ENCODE measurements around the gene CD79A. TPM values are rescaled to one million over a fixed set of nuclear protein-coding genes. Genes with fewer than 3 reads are reported as not detected.

CD79A gene
- total RNA-seq, 1 experiment from 2014 or later = 0.69 TPM

DNA sequence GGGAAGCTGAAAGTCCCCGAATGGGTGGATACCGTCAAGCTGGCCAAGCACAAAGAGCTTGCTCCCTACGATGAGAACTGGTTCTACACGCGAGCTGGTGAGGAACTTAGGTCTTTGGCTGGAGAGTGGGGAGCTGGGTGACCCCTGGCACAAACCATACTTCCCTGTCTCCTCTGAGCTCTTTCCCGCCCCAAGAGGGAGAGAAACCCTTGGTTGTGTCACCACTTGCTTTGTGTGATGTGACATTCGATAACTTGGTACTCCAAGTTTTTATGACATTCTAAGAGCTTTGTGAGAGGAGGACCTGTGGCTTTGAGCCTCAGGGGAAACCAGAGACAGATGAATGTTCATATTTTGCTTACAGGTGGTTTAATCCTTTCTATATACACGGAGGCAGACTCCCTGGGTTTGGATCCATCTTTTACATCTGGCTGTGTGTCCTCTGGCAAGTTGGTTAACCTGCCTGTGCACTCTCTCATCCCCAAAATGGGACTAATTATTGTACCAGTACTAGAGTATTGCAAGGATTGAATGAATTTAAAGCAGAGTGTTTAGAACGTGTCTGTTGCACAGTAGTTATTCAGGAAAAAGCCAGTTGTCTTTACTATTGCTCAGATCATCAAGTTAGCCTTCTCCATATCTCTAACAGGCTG, 15.8 kb upstream of the CD79A start:
- CTCF ChIA-PET = no interaction called here
- Histone ChIP-seq H3K9ac (ENCODE audit: low read length) (peak overlapping the region; percentile 96), H3K4me1 (ENCODE audit: control insufficient read depth in 1 of 2, insufficient read depth in 2 of 2, low read length in 2 of 2) (peaks cover 26 to 55% of the 10 kb centered on the region in 2 experiments), H3K36me3 (ENCODE audit: control insufficient read depth in 1 of 2, insufficient read depth in 2 of 2, low read length in 2 of 2) (peaks cover 50 to 56% of the 10 kb centered on the region in 2 experiments), H3K79me2 (ENCODE audit: insufficient read depth, low read length) (peaks cover 60% of the 10 kb centered on the region), H3K9me3 (ENCODE audit: control insufficient read depth in 1 of 2, insufficient read depth in 1 of 2, low read depth in 1 of 2, low read length in 2 of 2) (no peaks in the 10 kb centered on the region), H3K27ac (ENCODE audit: low read depth, low read length) (peak overlapping the region; percentile 99), H3K9me2 (ENCODE audit: insufficient read depth) (no peaks in the 10 kb centered on the region), H4K20me1 (ENCODE audit: insufficient read depth) (peaks cover 27% of the 10 kb centered on the region; the same call in 1 of the 2 replicates), H2AFZ (ENCODE audit: low read depth, low read length, poor library complexity, severe bottlenecking) (no peak overlapping the region), H3K4me2 (ENCODE audit: low read length) (peak overlapping the region; percentile 88), H3K27me3 (ENCODE audit: insufficient read depth, low read length) (no peaks in the 10 kb centered on the region), H3K4me3 (replicated peaks in 1 of 2; ENCODE audit: low read depth in 1 of 2, low read length in 2 of 2) (peak overlapping the region; percentile 73 to 100)
- RAD21 ChIA-PET (ENCODE audit: low non-redundant PET in 1 of 2, low total read pairs in 2 of 2, uncharacterized antibody in 2 of 2, unreplicated experiment in 2 of 2) = no interaction called here
- no peak for ATAC-seq
- TSS peak; percentile 52 for BruUV-seq (replicated peaks)
- no peak for DNase-seq (ENCODE audit: low read depth, low spot score)
- intact Hi-C loops (cut with micrococcal nuclease) = no loop called here
- no peak for TF ChIP-seq CBX3 (IDR thresholded peaks at IDR 0.05; ENCODE audit: low read depth)
- no peak for TF ChIP-seq CEBPB (IDR thresholded peaks at IDR 0.05; ENCODE audit: low read depth)
- TF ChIP-seq YY1 (IDR thresholded peaks at IDR 0.05; ENCODE audit: extremely low read depth, insufficient replicate concordance, low read depth, low read length) = no peak
- TF ChIP-seq, protein P1, sequence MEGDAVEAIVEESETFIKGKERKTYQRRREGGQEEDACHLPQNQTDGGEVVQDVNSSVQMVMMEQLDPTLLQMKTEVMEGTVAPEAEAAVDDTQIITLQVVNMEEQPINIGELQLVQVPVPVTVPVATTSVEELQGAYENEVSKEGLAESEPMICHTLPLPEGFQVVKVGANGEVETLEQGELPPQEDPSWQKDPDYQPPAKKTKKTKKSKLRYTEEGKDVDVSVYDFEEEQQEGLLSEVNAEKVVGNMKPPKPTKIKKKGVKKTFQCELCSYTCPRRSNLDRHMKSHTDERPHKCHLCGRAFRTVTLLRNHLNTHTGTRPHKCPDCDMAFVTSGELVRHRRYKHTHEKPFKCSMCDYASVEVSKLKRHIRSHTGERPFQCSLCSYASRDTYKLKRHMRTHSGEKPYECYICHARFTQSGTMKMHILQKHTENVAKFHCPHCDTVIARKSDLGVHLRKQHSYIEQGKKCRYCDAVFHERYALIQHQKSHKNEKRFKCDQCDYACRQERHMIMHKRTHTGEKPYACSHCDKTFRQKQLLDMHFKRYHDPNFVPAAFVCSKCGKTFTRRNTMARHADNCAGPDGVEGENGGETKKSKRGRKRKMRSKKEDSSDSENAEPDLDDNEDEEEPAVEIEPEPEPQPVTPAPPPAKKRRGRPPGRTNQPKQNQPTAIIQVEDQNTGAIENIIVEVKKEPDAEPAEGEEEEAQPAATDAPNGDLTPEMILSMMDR (IDR thresholded peaks at IDR 0.05 in 2 of 3, conservative IDR thresholded peaks at IDR 0.05 in 1 of 3; ENCODE audit: borderline replicate concordance in 1 of 3, insufficient read depth in 1 of 3, low read depth in 2 of 3, low read length in 2 of 3) = no peak
- TF ChIP-seq MAX (IDR thresholded peaks at IDR 0.05) = no peak
- no peak for TF ChIP-seq FOSL1 (IDR thresholded peaks at IDR 0.05; ENCODE audit: low read depth)
- POLR2A ChIA-PET = interaction anchor here (0.6 to 3.2 kb wide), 4 partner anchors 11 to 98 kb away, joined by 4 to 36 read pairs (median 18); partner anchors contain the start of genes ARHGEF1 and RABAC1

Data from HCT116 (cell line).